ENCODE data around the gene SMIM29.

The SMIM29 gene

GRCh38 chr6:34234667-34235306, 14.0 kb downstream of the SMIM29 start:
- H3K27ac Mint-ChIP-seq, result peak overlapping the region; percentile 57 to 81
- peak overlapping the region; percentile 57 to 59 for H3K4me3 Mint-ChIP-seq

GRCh38 chr6:34233867-34234266, 14.9 kb downstream of the SMIM29 start:
- Mint-ChIP-seq H3K27ac (peak overlapping the region; percentile 57 to 81), H3K36me3 (ENCODE audit: insufficient read depth) (peaks cover 22% of the 10 kb centered on the region), H3K27me3 (no peaks in the 10 kb centered on the region), H3K4me3 (peak overlapping the region; percentile 57 to 59), H3K4me1 (ENCODE audit: low read depth in 2 of 2) (peaks cover 18% of the 10 kb centered on the region in 2 donors), H3K9me3 (no peaks in the 10 kb centered on the region)
- no peak for DNase-seq
- ATAC-seq (replicated peaks), result no peak

More at GRCh38 chr6:34234667-34235306, 14.0 kb downstream of the SMIM29 start:
- H3K4me1 Mint-ChIP-seq (ENCODE audit: low read depth in 2 of 2), result peaks cover 20 to 24% of the 10 kb centered on the region in 2 donors
- H3K36me3 Mint-ChIP-seq (ENCODE audit: insufficient read depth), result peaks cover 22% of the 10 kb centered on the region
- DNase-seq (no peak), ATAC-seq (replicated peaks) (no peak)
- H3K9me3 Mint-ChIP-seq, result no peaks in the 10 kb centered on the region
- H3K27me3 Mint-ChIP-seq, result no peaks in the 10 kb centered on the region

DNA sequence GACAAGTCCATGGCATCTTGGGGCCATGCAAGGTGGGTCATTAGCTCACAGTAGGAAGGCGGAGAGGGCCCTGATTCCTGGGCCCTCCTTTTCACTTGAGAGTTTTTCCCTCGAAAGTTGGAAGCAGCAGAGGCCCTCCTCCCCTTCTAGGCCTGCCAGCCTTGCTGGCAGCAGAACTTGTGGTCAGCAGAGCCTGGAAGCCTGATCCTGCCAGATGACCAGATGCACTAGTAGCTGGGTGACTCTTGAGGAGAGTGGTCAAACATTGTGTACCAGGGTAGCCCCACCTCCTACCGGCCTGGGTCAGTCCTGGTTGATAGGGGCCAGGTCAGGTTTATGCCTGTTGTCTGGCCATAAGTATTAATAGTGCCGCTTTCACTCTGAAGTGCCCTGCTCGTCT, 15.9 kb downstream of the SMIM29 start:
- H3K9me3 Mint-ChIP-seq, result no peaks in the 10 kb centered on the region

DNA sequence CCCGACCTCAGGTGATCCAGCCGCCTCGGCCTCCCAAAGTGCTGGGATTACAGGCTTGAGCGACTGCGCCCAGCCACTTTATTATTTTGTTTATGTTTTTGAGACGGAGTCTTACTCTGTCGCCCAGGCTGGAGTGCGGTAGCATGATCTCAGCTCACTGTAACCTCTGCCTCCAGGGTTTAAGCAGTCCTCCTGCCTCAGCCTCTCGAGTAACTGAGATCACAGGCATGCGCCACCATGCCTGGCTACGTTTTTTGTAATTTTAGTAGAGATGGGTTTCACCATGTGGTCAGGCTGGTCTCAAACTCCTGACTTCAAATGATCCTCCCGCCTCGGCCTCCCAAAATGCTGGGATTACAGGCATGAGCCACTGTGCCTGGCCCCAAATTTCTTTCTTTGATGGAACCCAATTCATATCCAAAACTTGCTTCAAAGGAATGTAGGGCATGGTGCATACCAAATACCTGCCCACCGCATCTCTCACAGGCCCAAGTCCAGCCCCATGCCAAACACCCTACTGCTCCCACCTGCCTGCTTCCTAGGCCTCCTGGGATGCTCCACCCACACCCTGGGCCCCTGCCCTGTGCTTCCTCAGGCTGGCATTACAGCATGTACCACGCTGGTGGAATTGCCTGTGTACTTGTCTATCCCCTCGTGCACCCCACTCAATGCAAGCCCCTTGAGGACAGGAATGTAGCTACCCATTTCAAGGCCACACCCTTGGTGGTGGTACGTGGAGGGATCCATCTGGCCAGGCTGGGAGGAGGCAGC, 17.1 kb downstream of the SMIM29 start:
- H3K27me3 Mint-ChIP-seq, result no peaks in the 10 kb centered on the region
- peak overlapping the region in 1 of 2 donors; percentile 29 for H3K27ac Mint-ChIP-seq
- peaks cover 15% of the 10 kb centered on the region for H3K36me3 Mint-ChIP-seq (ENCODE audit: insufficient read depth)
- H3K9me3 Mint-ChIP-seq, result no peaks in the 10 kb centered on the region
- H3K4me3 Mint-ChIP-seq, result no peak overlapping the region
- DNase-seq, result no peak
- no peak for ATAC-seq (replicated peaks)
- peaks cover 11% of the 10 kb centered on the region in 2 donors for H3K4me1 Mint-ChIP-seq (ENCODE audit: low read depth in 2 of 2)

More for the DNA sequence above, 15.9 kb downstream of the SMIM29 start:
- H3K27me3 Mint-ChIP-seq, result no peaks in the 10 kb centered on the region
- H3K27ac Mint-ChIP-seq, result peak overlapping the region; percentile 6 to 29
- H3K4me3 Mint-ChIP-seq, result no peak overlapping the region
- no peak for DNase-seq
- ATAC-seq (replicated peaks), result no peak
- peaks cover 20% of the 10 kb centered on the region for H3K36me3 Mint-ChIP-seq (ENCODE audit: insufficient read depth)
- peaks cover 11% of the 10 kb centered on the region in 2 donors for H3K4me1 Mint-ChIP-seq (ENCODE audit: low read depth in 2 of 2)

GRCh38 chr6:34230653-34231371, 18.0 kb downstream of the SMIM29 start:
- ATAC-seq (replicated peaks), result no peak
- Mint-ChIP-seq H3K36me3 (ENCODE audit: insufficient read depth) (peaks cover 6% of the 10 kb centered on the region), H3K9me3 (no peaks in the 10 kb centered on the region), H3K4me3 (no peak overlapping the region), H3K27me3 (no peaks in the 10 kb centered on the region), H3K27ac (peak overlapping the region in 1 of 2 donors; percentile 59), H3K4me1 (ENCODE audit: low read depth in 2 of 2) (peaks cover 7% of the 10 kb centered on the region in 2 donors)
- DNase-seq, result no peak

DNA sequence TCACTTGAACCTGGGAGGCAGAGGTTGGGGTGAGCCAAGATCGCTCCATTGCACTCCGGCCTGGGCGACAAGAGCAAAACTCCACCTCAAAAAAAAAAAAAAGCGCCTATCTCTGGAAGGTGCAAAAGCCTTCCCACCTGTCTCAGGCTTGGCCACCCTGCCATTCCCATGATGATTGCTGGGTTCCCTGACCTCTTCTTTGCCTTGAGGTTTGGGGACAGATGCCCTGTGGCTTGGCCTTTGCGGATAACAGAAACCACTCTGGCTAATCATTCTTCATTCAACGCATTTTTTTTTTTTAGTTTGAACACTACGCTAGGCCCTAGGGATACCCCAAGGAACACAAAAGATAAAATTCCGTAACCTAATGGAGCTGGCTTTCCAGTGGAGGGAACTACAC, 18.9 kb downstream of the SMIM29 start:
- H3K27me3 Mint-ChIP-seq, result no peaks in the 10 kb centered on the region
- no peak for DNase-seq
- no peak for ATAC-seq (replicated peaks)
- peaks cover 6 to 7% of the 10 kb centered on the region in 2 donors for H3K4me1 Mint-ChIP-seq (ENCODE audit: low read depth in 2 of 2)
- H3K9me3 Mint-ChIP-seq, result no peaks in the 10 kb centered on the region
- peak overlapping the region in 1 of 2 donors; percentile 59 for H3K27ac Mint-ChIP-seq
- H3K4me3 Mint-ChIP-seq, result no peak overlapping the region
- H3K36me3 Mint-ChIP-seq (ENCODE audit: insufficient read depth), result peaks cover 4% of the 10 kb centered on the region

DNA sequence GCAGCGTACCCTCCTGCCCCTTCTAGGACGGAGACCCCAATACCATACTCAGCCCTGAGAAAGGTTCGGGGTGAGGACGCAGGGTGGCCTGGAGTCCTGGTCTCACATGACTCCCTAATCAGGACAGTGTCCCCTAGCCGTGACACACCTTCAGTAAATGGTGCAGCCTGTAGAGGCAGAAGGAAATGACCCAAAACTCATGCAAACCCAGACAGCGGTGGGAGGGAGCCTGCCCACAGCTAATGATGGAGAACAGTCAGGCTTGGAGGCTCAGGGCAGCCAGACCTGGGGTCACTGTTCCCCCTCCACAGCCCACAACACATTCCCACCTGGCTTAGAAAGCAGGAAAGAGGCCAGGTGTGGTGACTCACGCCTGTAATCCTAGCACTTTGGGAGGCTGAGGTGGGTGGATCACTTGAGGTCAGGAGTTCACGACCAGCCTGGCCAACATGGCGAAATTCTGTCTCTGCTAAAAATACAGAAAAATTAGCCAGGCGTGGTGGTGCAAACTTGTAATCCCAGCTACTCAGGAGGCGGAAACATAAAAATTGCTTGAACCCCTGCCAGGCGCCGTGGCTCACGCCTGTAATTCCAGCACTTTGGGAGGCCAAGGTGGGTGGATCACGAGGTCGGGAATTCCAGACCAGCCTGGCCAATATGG, 20.9 kb downstream of the SMIM29 start:
- H3K36me3 Mint-ChIP-seq (ENCODE audit: insufficient read depth), result no peaks in the 10 kb centered on the region

GRCh38 chr6:34226731-34227586, 21.8 kb downstream of the SMIM29 start:
- H3K4me3 Mint-ChIP-seq, result no peak overlapping the region
- H3K9me3 Mint-ChIP-seq, result no peaks in the 10 kb centered on the region
- H3K27ac Mint-ChIP-seq, result no peak overlapping the region
- no peak for DNase-seq
- H3K4me1 Mint-ChIP-seq (ENCODE audit: low read depth in 2 of 2), result peaks cover 3 to 4% of the 10 kb centered on the region in 2 donors
- ATAC-seq (replicated peaks), result no peak
- H3K27me3 Mint-ChIP-seq, result no peaks in the 10 kb centered on the region
- no peaks in the 10 kb centered on the region for H3K36me3 Mint-ChIP-seq (ENCODE audit: insufficient read depth)

More for the DNA sequence above, 20.9 kb downstream of the SMIM29 start:
- no peaks in the 10 kb centered on the region for H3K27me3 Mint-ChIP-seq
- DNase-seq, result no peak
- no peaks in the 10 kb centered on the region for H3K9me3 Mint-ChIP-seq
- peaks cover 3 to 4% of the 10 kb centered on the region in 2 donors for H3K4me1 Mint-ChIP-seq (ENCODE audit: low read depth in 2 of 2)
- no peak overlapping the region for H3K27ac Mint-ChIP-seq
- no peak overlapping the region for H3K4me3 Mint-ChIP-seq
- ATAC-seq (replicated peaks), result no peak

- Mint-ChIP-seq H3K36me3 (ENCODE audit: insufficient read depth) (no peaks in the 10 kb centered on the region), H3K27ac (peak overlapping the region in 1 of 2 donors; percentile 13), H3K27me3 (no peaks in the 10 kb centered on the region), H3K4me1 (ENCODE audit: low read depth in 2 of 2) (peaks cover 3 to 4% of the 10 kb centered on the region in 2 donors), H3K4me3 (no peak overlapping the region), H3K9me3 (no peaks in the 10 kb centered on the region)
- no peak for ATAC-seq (replicated peaks)
- no peak for DNase-seq
Measured at GRCh38 chr6:34226066-34226465, 22.7 kb downstream of the SMIM29 start.

GRCh38 chr6:34225551-34225950, 23.3 kb downstream of the SMIM29 start:
- Mint-ChIP-seq H3K27ac (peak overlapping the region; percentile 13 to 82), H3K36me3 (ENCODE audit: insufficient read depth) (no peaks in the 10 kb centered on the region), H3K9me3 (no peaks in the 10 kb centered on the region), H3K4me1 (ENCODE audit: low read depth in 2 of 2) (peaks cover 3 to 4% of the 10 kb centered on the region in 2 donors), H3K27me3 (no peaks in the 10 kb centered on the region), H3K4me3 (no peak overlapping the region)
- ATAC-seq (replicated peaks) (no peak), DNase-seq (no peak)

DNA sequence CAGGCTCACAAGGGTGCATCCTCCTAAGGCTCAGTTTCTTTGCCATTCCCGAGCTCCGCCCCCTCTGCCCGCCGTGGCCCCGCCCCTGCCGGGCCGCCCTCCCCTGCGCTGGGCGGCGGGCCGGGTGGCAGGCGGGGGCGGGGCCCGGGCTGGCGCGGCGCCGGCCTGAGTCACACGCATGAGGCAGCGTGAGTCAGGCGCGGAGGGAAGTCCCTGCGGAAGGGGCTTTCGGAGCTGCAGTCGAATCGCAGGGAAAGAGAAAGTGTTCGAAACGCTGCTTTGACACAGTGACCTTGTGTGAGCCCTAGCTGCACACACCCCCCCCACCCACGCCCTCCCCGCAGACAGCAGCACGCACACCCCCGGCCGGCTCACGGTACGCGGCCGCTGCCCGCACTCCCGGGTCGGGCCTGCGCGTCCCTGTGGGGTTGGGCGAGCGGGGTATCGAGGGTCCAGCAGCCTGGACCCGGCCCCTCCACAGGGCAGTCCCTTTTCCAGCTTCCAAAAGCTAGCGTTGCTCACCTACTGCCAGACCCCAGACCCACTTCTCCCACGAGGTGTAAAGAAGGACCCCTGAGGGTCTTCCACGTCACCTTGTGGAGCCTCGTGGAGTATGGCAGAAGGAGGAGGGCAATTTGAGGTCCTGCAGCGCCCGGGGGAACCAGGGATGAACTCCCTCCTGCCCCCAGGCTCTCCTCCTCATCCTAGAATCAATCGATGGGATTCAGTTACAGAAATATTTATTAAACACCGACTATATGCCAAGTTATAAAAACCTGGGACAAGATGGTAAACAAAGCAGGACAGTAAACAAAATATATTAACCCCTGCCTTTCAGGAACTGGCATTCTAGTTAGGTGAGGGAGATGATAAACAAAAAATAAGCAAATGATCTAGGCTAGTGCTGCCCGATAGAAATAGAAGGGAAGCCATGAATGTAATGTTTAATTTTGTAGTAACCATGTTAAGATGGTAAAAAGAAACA, 24.6 kb downstream of the SMIM29 start:
- peaks cover 3 to 4% of the 10 kb centered on the region in 2 donors for H3K4me1 Mint-ChIP-seq (ENCODE audit: low read depth in 2 of 2)
- no peaks in the 10 kb centered on the region for H3K36me3 Mint-ChIP-seq (ENCODE audit: insufficient read depth)
- H3K4me3 Mint-ChIP-seq, result peak overlapping the region; percentile 24 to 66
- H3K27ac Mint-ChIP-seq, result peak overlapping the region; percentile 82 to 90
- ATAC-seq (replicated peaks) (peak; percentile 95), DNase-seq (peak; percentile 86 to 90 (median 86))
- H3K27me3 Mint-ChIP-seq, result no peaks in the 10 kb centered on the region
- H3K9me3 Mint-ChIP-seq, result no peaks in the 10 kb centered on the region

All from effector memory CD8-positive, alpha-beta T cell (primary cell).